HL-60 (cell line): ENCODE measurements around the gene BRSK1.

Experiments used
- DNase-seq, 2 experiments: peaks; one replicate each; pipeline ENCODE4 v3.0.0-alpha.2; 2010 to 2020; ENCODE audit warnings: low read depth in 1 of 2, low spot score in 1 of 2
- H3K27ac ChIP-seq: fragments of 250-450 bp; sonication (Bioruptor Pico); replicated peaks from 2 replicates; pipeline ENCODE4 v1.5.1; 2020; ENCODE audit warnings: mild to moderate bottlenecking, moderate library complexity
- H3K27me3 ChIP-seq: fragments of 250-450 bp; sonication (Bioruptor Pico); 2 replicates; pipeline ENCODE4 v1.5.1; 2021; ENCODE audit warnings: mild to moderate bottlenecking, moderate library complexity; ENCODE audit not compliant: insufficient read depth, poor library complexity, severe bottlenecking
- H3K4me3 ChIP-seq: replicated peaks from 2 replicates; pipeline ENCODE4 v1.5.1; 2011; ENCODE audit warnings: mild to moderate bottlenecking, control low read depth, low read length; ENCODE audit not compliant: insufficient read depth
- CTCF ChIP-seq: IDR thresholded peaks from one replicate; pipeline ENCODE4 v1.5.1; 2011; ENCODE audit warnings: low read length, control low read depth, inconsistent platforms; ENCODE audit not compliant: insufficient read depth
- GABPA ChIP-seq: IDR thresholded peaks from 2 replicates; pipeline ENCODE4 v1.6.1; 2012; ENCODE audit warnings: low read depth
- POLR2AphosphoS5 ChIP-seq: IDR thresholded peaks from 2 replicates; pipeline ENCODE4 v1.6.1; 2012; ENCODE audit warnings: low read depth
- REST ChIP-seq: IDR thresholded peaks from 2 replicates; pipeline ENCODE4 v1.6.1; 2012; ENCODE audit warnings: low read depth; ENCODE audit not compliant: insufficient replicate concordance
- SPI1 ChIP-seq: IDR thresholded peaks from 2 replicates; pipeline ENCODE4 v1.6.1; 2012; ENCODE audit warnings: low read depth, mild to moderate bottlenecking, borderline replicate concordance

The BRSK1 gene

DNA sequence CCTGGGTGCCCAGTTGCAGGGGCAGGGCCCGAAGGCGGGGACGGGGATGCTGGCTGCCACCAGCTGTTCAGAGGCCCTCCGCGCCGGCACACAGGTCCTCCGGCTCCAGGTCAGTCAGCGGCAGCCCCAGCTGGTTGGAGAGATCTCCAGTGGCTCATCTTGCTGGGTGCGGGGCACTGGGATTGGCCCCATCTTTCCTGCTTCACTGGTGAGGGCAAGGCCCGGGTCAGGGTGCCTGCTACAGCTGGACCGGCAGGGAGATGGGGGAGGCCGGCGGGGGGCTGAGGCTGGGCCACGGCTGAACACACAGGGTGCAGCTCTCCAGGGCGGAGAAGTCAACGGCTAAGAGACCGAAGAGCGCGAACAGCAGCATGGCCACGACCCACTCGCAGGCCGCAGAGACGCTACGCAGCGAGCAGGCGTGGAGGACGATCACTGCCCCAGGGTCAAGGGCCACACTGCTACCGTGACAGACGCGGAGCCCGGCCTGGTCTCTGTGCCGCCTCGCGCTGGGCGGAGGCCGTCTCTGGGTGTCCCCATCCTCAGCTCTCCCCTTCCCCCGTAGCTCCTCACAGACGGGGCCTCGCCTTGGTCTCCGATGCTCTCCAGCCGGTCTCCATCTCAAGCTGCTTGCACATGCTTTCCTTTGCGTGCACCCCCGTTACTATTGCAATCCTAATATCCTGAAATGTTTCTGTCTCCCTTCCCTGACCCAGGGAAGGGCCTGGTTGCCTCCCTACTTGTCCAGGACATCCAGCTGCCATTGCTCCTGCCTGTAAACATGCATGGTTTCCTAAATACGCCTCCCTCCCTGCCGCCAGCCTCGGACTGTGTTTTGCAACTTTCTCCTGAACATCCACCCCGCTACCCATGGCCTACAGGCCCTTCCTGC, 29.1 kb downstream of the BRSK1 start:
- no peak for DNase-seq
- TF ChIP-seq REST = no peak
- no peak for TF ChIP-seq POLR2AphosphoS5
- TF ChIP-seq SPI1 = no peak
- no peak for TF ChIP-seq GABPA
- no peak for TF ChIP-seq CTCF
- Histone ChIP-seq H3K27ac (no peak overlapping the region), H3K27me3 (no peaks in the 10 kb centered on the region), H3K4me3 (no peak overlapping the region)

GRCh38 chr19:55314396-55314795, 30.6 kb downstream of the BRSK1 start:
- TF ChIP-seq GABPA (no peak), SPI1 (no peak), POLR2AphosphoS5 (no peak), CTCF (no peak), REST (no peak)
- H3K27ac ChIP-seq = no peak overlapping the region
- DNase-seq = no peak
- no peak overlapping the region for H3K4me3 ChIP-seq
- no peaks in the 10 kb centered on the region for H3K27me3 ChIP-seq

GRCh38 chr19:55315956-55316525, 32.2 kb downstream of the BRSK1 start:
- no peak for DNase-seq
- Histone ChIP-seq H3K27me3 (no peaks in the 10 kb centered on the region), H3K4me3 (no peak overlapping the region), H3K27ac (no peak overlapping the region)
- TF ChIP-seq REST = no peak
- no peak for TF ChIP-seq GABPA
- no peak for TF ChIP-seq CTCF
- no peak for TF ChIP-seq POLR2AphosphoS5
- no peak for TF ChIP-seq SPI1
